SU-DHL-6 (cell line): ENCODE measurements around the gene ST3GAL3.

Source experiments
- H2AFZ ChIP-seq: fragments of 200-600 bp; sonication (generic); 2 replicates; pipeline ENCODE4 v1.6.1; 2014; ENCODE audit warnings: low read depth, mild to moderate bottlenecking, moderate library complexity, mixed read lengths, antibody characterized with exemption, low read length; ENCODE audit not compliant: severe bottlenecking
- H3F3A ChIP-seq: fragments of 200-600 bp; shearing (Covaris generic); 2 replicates; pipeline ENCODE4 v1.6.0; 2016; ENCODE audit warnings: antibody characterized with exemption, mild to moderate bottlenecking; ENCODE audit not compliant: insufficient read depth
- H3K27ac ChIP-seq: fragments of 200-600 bp; sonication (generic); 2 replicates; pipeline ENCODE4 v1.5.1; 2016; ENCODE audit warnings: low read depth, mild to moderate bottlenecking, low read length, moderate library complexity, mixed read lengths
- H3K27me3 ChIP-seq: fragments of 200-600 bp; sonication (generic), shearing (Covaris generic); 2 replicates; pipeline ENCODE4 v1.6.0; 2014; ENCODE audit warnings: mild to moderate bottlenecking, low read length
- H3K36me3 ChIP-seq: fragments of 200-600 bp; sonication (generic); 2 replicates; pipeline ENCODE4 v1.6.1; 2014; ENCODE audit warnings: mild to moderate bottlenecking, low read length, mixed read lengths
- H3K4me2 ChIP-seq: fragments of 300-600, 200-600 bp; shearing (Covaris generic), sonication (generic); 2 replicates; pipeline ENCODE4 v1.6.0; 2014; ENCODE audit warnings: low read length, low read depth, mild to moderate bottlenecking; ENCODE audit not compliant: poor library complexity, severe bottlenecking
- H3K4me3 ChIP-seq: fragments of 200-600 bp; sonication (generic); 2 replicates; pipeline ENCODE4 v1.5.1; 2014; ENCODE audit warnings: antibody characterized with exemption, low read length, mild to moderate bottlenecking, mixed read lengths; ENCODE audit not compliant: insufficient read depth, poor library complexity, severe bottlenecking
- H3K79me2 ChIP-seq: fragments of 200-600 bp; sonication (generic); 2 replicates; pipeline ENCODE4 v1.6.1; 2014; ENCODE audit warnings: mild to moderate bottlenecking, low read length, moderate library complexity; ENCODE audit not compliant: insufficient read depth
- H3K9ac ChIP-seq: fragments of 200-600 bp; sonication (generic); 2 replicates; pipeline ENCODE4 v1.7.0; 2014; ENCODE audit warnings: mild to moderate bottlenecking, low read length
- H3K9me2 ChIP-seq: fragments of 200-600 bp; sonication (generic); replicated peaks from 2 replicates; pipeline ENCODE4 v1.6.1; 2014; ENCODE audit warnings: low read length; ENCODE audit not compliant: insufficient read depth
- H3K9me3 ChIP-seq: fragments of 200-600 bp; sonication (generic); 2 replicates; pipeline ENCODE4 v1.6.1; 2014; ENCODE audit warnings: low read length, mixed read lengths; ENCODE audit not compliant: insufficient read depth
- H4K20me1 ChIP-seq: fragments of 200-600 bp; sonication (generic); 2 replicates; pipeline ENCODE4 v1.6.1; 2014; ENCODE audit warnings: low read depth, mild to moderate bottlenecking, antibody characterized with exemption, low read length, moderate library complexity, mixed read lengths
- EZH2phosphoT487 ChIP-seq: fragments of 200-600 bp; sonication (generic), shearing (Covaris generic); conservative IDR thresholded peaks from 2 replicates; pipeline ENCODE4 v1.6.1; 2018; ENCODE audit warnings: mild to moderate bottlenecking, antibody characterized with exemption, low read length, moderate library complexity, mixed read lengths
- TF ChIP-seq, protein P1 (sequence below): fragments of 200-600 bp; sonication (generic); IDR thresholded peaks from one replicate; pipeline ENCODE4 v1.5.1; 2017; ENCODE audit warnings: antibody characterized with exemption, mild to moderate bottlenecking, low read length, moderate library complexity; ENCODE audit not compliant: insufficient read depth, poor library complexity, severe bottlenecking

ST3GAL3 gene

DNA sequence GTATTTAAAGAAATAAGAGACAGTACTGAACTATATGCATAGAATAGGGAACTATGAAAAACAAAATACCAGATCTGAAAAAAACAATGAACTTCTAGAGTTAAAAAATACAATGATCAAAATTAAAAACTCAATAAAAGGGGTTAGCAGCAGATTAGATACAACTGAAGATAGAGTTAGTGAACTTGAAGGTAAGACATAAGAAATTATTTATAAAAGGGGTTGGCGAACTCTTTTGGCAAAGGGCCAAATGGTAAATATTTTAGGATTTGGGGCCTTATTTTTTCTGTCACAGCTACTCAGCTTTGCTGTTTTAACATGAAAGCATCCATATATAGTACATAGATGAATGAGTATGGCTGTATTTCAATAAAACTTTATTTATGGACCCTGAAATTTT, 111.4 kb downstream of the ST3GAL3 start:
- H3K4me3 ChIP-seq, result no peak overlapping the region
- no peak overlapping the region for H3K27ac ChIP-seq
- H3F3A ChIP-seq, result no peaks in the 10 kb centered on the region
- H3K36me3 ChIP-seq, result peaks cover 19% of the 10 kb centered on the region
- H3K27me3 ChIP-seq, result no peaks in the 10 kb centered on the region
- no peak overlapping the region for H2AFZ ChIP-seq
- no peaks in the 10 kb centered on the region for H3K9me2 ChIP-seq
- no peak overlapping the region for H3K4me2 ChIP-seq
- TF ChIP-seq EZH2phosphoT487, result no peak
- TF ChIP-seq, protein P1, sequence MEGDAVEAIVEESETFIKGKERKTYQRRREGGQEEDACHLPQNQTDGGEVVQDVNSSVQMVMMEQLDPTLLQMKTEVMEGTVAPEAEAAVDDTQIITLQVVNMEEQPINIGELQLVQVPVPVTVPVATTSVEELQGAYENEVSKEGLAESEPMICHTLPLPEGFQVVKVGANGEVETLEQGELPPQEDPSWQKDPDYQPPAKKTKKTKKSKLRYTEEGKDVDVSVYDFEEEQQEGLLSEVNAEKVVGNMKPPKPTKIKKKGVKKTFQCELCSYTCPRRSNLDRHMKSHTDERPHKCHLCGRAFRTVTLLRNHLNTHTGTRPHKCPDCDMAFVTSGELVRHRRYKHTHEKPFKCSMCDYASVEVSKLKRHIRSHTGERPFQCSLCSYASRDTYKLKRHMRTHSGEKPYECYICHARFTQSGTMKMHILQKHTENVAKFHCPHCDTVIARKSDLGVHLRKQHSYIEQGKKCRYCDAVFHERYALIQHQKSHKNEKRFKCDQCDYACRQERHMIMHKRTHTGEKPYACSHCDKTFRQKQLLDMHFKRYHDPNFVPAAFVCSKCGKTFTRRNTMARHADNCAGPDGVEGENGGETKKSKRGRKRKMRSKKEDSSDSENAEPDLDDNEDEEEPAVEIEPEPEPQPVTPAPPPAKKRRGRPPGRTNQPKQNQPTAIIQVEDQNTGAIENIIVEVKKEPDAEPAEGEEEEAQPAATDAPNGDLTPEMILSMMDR, result no peak
- no peaks in the 10 kb centered on the region; the same call in 1 of the 2 replicates for H3K9me3 ChIP-seq
- no peak overlapping the region for H3K9ac ChIP-seq
- H4K20me1 ChIP-seq, result no peaks in the 10 kb centered on the region
- H3K79me2 ChIP-seq, result no peaks in the 10 kb centered on the region

DNA sequence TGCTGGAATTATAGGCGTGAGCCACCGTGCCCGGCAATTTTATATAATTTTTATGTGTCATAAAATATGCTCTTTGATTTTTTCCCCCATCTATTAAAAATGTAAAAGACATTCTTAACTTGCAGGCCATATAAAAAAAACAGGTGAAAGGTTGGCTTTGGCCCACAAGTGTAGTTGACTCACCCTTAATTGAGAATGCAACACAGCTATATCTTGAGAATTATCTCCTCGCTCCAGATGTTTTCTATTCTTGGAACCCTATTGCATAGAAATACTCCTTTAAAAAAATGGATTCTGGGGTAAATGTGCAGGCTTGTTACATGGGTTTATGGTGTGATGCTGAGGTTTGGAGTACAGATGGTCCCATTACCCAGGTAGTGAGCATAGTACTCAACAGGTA, 112.0 kb downstream of the ST3GAL3 start:
- Histone ChIP-seq H3F3A (no peaks in the 10 kb centered on the region), H3K36me3 (peaks cover 19% of the 10 kb centered on the region), H3K4me3 (no peak overlapping the region), H3K9ac (no peak overlapping the region), H2AFZ (no peak overlapping the region), H3K27me3 (no peaks in the 10 kb centered on the region), H3K9me3 (no peaks in the 10 kb centered on the region; the same call in 1 of the 2 replicates), H3K79me2 (no peaks in the 10 kb centered on the region), H3K9me2 (no peaks in the 10 kb centered on the region), H3K4me2 (no peak overlapping the region), H3K27ac (no peak overlapping the region), H4K20me1 (no peaks in the 10 kb centered on the region)
- TF ChIP-seq, protein P1, result no peak
- no peak for TF ChIP-seq EZH2phosphoT487

DNA sequence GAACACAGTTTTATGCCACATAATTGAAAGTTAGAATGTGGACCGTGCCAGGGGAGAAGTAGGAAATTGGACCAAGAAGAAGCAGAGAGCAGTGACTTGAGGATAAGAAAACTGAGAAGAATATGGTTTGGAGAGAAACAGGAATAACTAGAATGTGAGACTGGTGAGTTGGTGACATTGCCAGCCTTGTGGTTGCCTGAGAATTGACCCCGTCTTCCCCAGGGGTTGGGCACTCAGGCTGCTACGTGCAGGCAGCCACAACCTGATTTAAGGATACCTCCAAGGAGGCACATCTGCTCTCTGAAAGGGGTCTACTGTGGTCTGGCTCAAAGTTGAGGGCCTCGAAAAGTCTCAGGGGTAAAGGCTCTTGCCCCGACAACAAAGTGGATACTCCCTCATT, 114.1 kb downstream of the ST3GAL3 start:
- Histone ChIP-seq H3K4me3 (no peak overlapping the region), H3F3A (no peaks in the 10 kb centered on the region), H4K20me1 (no peaks in the 10 kb centered on the region), H3K4me2 (no peak overlapping the region), H3K9me2 (no peaks in the 10 kb centered on the region), H3K27me3 (no peaks in the 10 kb centered on the region), H3K27ac (no peak overlapping the region), H3K9me3 (no peaks in the 10 kb centered on the region; the same call in 1 of the 2 replicates), H2AFZ (no peak overlapping the region), H3K9ac (no peak overlapping the region), H3K79me2 (no peaks in the 10 kb centered on the region), H3K36me3 (peaks cover 19% of the 10 kb centered on the region)
- TF ChIP-seq EZH2phosphoT487, result no peak
- TF ChIP-seq, protein P1, result no peak
